C4-2B (cell line): ENCODE data around the gene PBLD.

Experiments used
- CTCF ChIP-seq: fragments of 450-650 bp; conservative IDR thresholded peaks from 2 replicates; pipeline ENCODE4 v1.5.1; 2017; ENCODE audit warnings: mild to moderate bottlenecking
- ZFX ChIP-seq: fragments of 450-650 bp; IDR thresholded peaks from 2 replicates; pipeline ENCODE4 v1.6.1; 2017

- TF ChIP-seq CTCF = no peak
- no peak for TF ChIP-seq ZFX
Measured at GRCh38 chr10:68342909-68343516, 10.3 kb upstream of the PBLD start.
